ENCODE measurements around the gene TST.

TST gene

GRCh38 chr22:37051391-37052385 lies 32.4 kb upstream of the TST start, which contains the start of gene KCTD17:
Gene KCTD17 (plus strand): TSS chr22:37051742. CDS start chr22:37051761, 19 bp downstream.
- Histone ChIP-seq H3K9ac (ENCODE audit: low read length) (peak within 1 kb of the TSS; percentile 73), H3K36me3 (ENCODE audit: control insufficient read depth, low read depth, low read length) (no peaks in the 10 kb centered on the region), H3K9me3 (ENCODE audit: control insufficient read depth, low read depth, low read length) (no peaks in the 10 kb centered on the region), H3K4me1 (ENCODE audit: control insufficient read depth, low read depth, low read length) (no peaks in the 10 kb centered on the region), H3K27me3 (ENCODE audit: control insufficient read depth, insufficient read depth, low read length) (peaks cover 5% of the 10 kb centered on the region), H3K4me3 (ENCODE audit: low read length) (peak within 1 kb of the TSS; percentile 77), H3K27ac (ENCODE audit: low read length) (no peak within 1 kb of the TSS)

- no peaks in the 10 kb centered on the region for H3K4me1 ChIP-seq (ENCODE audit: control insufficient read depth, low read depth, low read length)
- H3K36me3 ChIP-seq (ENCODE audit: control insufficient read depth, low read depth, low read length), result no peaks in the 10 kb centered on the region
- no peak overlapping the region for H3K4me3 ChIP-seq (ENCODE audit: low read length)
- no peak overlapping the region for H3K9ac ChIP-seq (ENCODE audit: low read length)
- H3K27ac ChIP-seq (ENCODE audit: low read length), result no peak overlapping the region
- H3K9me3 ChIP-seq (ENCODE audit: control insufficient read depth, low read depth, low read length), result no peaks in the 10 kb centered on the region
- H3K27me3 ChIP-seq (ENCODE audit: control insufficient read depth, insufficient read depth, low read length), result peaks cover 5% of the 10 kb centered on the region
These were observed 31.7 kb upstream of the TST start for GRCh38 chr22:37050913-37051312.

DNA sequence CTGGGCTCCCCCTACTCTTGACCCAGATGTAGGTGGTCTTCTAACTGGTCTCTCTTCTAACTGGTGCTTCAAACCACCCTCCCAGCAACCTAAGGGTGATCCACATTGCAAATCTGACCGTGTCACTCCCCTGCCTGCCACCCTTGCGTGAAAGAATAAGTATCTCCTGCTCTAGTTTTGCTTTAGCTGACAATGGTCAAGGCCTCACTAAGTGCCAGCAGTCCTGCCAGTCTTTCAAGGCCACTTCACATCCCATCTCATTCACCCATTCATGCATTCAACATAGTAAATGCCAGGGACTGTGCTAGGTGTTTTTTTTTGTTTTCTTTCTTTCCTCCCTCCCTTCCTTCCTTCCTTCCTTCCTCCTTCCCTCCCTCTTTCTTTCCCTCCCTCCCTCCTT lies 30.0 kb upstream of the TST start:
- Histone ChIP-seq H3K36me3 (ENCODE audit: control insufficient read depth, low read depth, low read length) (no peaks in the 10 kb centered on the region), H3K27ac (ENCODE audit: low read length) (no peak overlapping the region), H3K4me3 (ENCODE audit: low read length) (no peak overlapping the region), H3K4me1 (ENCODE audit: control insufficient read depth, low read depth, low read length) (no peaks in the 10 kb centered on the region), H3K9ac (ENCODE audit: low read length) (no peak overlapping the region), H3K27me3 (ENCODE audit: control insufficient read depth, insufficient read depth, low read length) (peaks cover 5% of the 10 kb centered on the region), H3K9me3 (ENCODE audit: control insufficient read depth, low read depth, low read length) (no peaks in the 10 kb centered on the region)

DNA sequence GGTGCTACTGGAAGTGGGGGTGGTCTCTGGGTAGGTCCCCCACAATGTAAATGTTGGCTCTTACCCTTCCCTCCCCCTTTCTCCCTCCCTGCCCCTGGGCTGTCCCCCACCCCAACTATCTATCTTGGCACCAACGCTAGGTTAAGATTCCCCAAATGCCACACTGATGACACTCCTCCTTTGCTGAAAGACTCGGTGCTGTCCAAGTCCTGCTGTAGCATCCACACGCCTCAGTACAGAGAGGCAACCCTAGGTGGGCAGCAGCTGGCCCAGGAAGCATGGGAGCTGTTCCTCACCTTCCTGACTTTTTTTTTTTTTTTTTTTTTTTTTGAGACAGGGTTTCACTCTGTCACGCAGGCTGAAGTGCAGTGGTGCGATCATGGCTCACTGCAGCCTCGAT lies 28.9 kb upstream of the TST start:
- Histone ChIP-seq H3K36me3 (ENCODE audit: control insufficient read depth, low read depth, low read length) (no peaks in the 10 kb centered on the region), H3K27ac (ENCODE audit: low read length) (no peak overlapping the region), H3K4me1 (ENCODE audit: control insufficient read depth, low read depth, low read length) (no peaks in the 10 kb centered on the region), H3K9me3 (ENCODE audit: control insufficient read depth, low read depth, low read length) (no peaks in the 10 kb centered on the region), H3K9ac (ENCODE audit: low read length) (no peak overlapping the region), H3K27me3 (ENCODE audit: control insufficient read depth, insufficient read depth, low read length) (peaks cover 5% of the 10 kb centered on the region), H3K4me3 (ENCODE audit: low read length) (no peak overlapping the region)

- H3K4me3 ChIP-seq (ENCODE audit: low read length), result no peak overlapping the region
- H3K27me3 ChIP-seq (ENCODE audit: control insufficient read depth, insufficient read depth, low read length), result peaks cover 5% of the 10 kb centered on the region
- no peaks in the 10 kb centered on the region for H3K36me3 ChIP-seq (ENCODE audit: control insufficient read depth, low read depth, low read length)
- no peaks in the 10 kb centered on the region for H3K4me1 ChIP-seq (ENCODE audit: control insufficient read depth, low read depth, low read length)
- H3K9ac ChIP-seq (ENCODE audit: low read length), result no peak overlapping the region
- H3K9me3 ChIP-seq (ENCODE audit: control insufficient read depth, low read depth, low read length), result no peaks in the 10 kb centered on the region
- H3K27ac ChIP-seq (ENCODE audit: low read length), result no peak overlapping the region
These were observed 27.8 kb upstream of the TST start for GRCh38 chr22:37047006-37047405.

- H3K4me3 ChIP-seq (ENCODE audit: low read length), result no peak overlapping the region
- H3K36me3 ChIP-seq (ENCODE audit: control insufficient read depth, low read depth, low read length), result no peaks in the 10 kb centered on the region
- H3K27ac ChIP-seq (ENCODE audit: low read length), result no peak overlapping the region
- H3K4me1 ChIP-seq (ENCODE audit: control insufficient read depth, low read depth, low read length), result no peaks in the 10 kb centered on the region
- peaks cover 5% of the 10 kb centered on the region for H3K27me3 ChIP-seq (ENCODE audit: control insufficient read depth, insufficient read depth, low read length)
- no peaks in the 10 kb centered on the region for H3K9me3 ChIP-seq (ENCODE audit: control insufficient read depth, low read depth, low read length)
- H3K9ac ChIP-seq (ENCODE audit: low read length), result no peak overlapping the region
These were observed 27.3 kb upstream of the TST start for GRCh38 chr22:37046589-37046988.

- Histone ChIP-seq H3K9me3 (ENCODE audit: control insufficient read depth, low read depth, low read length) (no peaks in the 10 kb centered on the region), H3K36me3 (ENCODE audit: control insufficient read depth, low read depth, low read length) (no peaks in the 10 kb centered on the region), H3K27me3 (ENCODE audit: control insufficient read depth, insufficient read depth, low read length) (peaks cover 5% of the 10 kb centered on the region), H3K4me1 (ENCODE audit: control insufficient read depth, low read depth, low read length) (no peaks in the 10 kb centered on the region), H3K27ac (ENCODE audit: low read length) (no peak overlapping the region), H3K9ac (ENCODE audit: low read length) (no peak overlapping the region), H3K4me3 (ENCODE audit: low read length) (no peak overlapping the region)
These were observed 26.7 kb upstream of the TST start for GRCh38 chr22:37045958-37046357.

- H3K27ac ChIP-seq (ENCODE audit: low read length), result no peak overlapping the region
- H3K9ac ChIP-seq (ENCODE audit: low read length), result no peak overlapping the region
- no peaks in the 10 kb centered on the region for H3K36me3 ChIP-seq (ENCODE audit: control insufficient read depth, low read depth, low read length)
- no peaks in the 10 kb centered on the region for H3K4me1 ChIP-seq (ENCODE audit: control insufficient read depth, low read depth, low read length)
- H3K27me3 ChIP-seq (ENCODE audit: control insufficient read depth, insufficient read depth, low read length), result no peaks in the 10 kb centered on the region
- H3K4me3 ChIP-seq (ENCODE audit: low read length), result no peak overlapping the region
- no peaks in the 10 kb centered on the region for H3K9me3 ChIP-seq (ENCODE audit: control insufficient read depth, low read depth, low read length)
These were observed 25.7 kb upstream of the TST start for GRCh38 chr22:37044634-37045625.

DNA sequence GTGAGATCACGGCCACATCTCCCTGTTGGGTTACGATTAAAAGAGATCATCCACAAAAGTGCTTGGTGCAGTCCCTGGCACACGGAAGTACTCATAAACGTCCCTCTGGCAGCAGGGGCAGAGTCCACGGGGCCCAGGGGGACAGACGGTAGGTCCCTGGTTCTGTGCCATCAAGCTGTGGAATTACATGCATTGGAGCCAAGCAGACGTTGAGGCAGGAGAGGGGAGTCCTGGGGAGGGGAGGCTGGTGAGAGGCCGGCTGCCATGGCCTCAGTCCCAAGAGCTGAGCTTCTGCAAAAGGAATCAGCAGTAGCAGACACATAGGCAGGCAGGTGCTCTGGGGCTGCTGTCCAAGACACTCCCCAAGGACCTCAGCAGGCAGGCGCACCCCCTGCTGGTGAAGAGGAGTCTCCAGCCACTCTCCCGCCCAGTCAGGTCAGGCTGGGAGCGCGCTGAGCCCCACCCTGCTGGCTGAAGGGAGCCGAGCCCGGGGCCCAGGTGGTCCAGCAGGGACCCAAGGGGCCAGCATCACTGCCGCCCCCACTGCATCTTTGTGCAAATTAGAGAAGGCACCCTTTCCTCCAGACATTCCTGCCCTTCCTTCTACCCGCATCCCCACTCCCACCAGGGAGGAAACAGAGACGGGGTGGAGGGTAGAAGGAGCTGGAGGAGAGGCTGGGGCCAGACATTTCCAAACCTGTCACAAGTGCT lies 24.7 kb upstream of the TST start:
- Histone ChIP-seq H3K27ac (ENCODE audit: low read length) (no peak overlapping the region), H3K9ac (ENCODE audit: low read length) (no peak overlapping the region), H3K4me1 (ENCODE audit: control insufficient read depth, low read depth, low read length) (no peaks in the 10 kb centered on the region), H3K36me3 (ENCODE audit: control insufficient read depth, low read depth, low read length) (no peaks in the 10 kb centered on the region), H3K9me3 (ENCODE audit: control insufficient read depth, low read depth, low read length) (no peaks in the 10 kb centered on the region), H3K4me3 (ENCODE audit: low read length) (no peak overlapping the region), H3K27me3 (ENCODE audit: control insufficient read depth, insufficient read depth, low read length) (no peaks in the 10 kb centered on the region)

DNA sequence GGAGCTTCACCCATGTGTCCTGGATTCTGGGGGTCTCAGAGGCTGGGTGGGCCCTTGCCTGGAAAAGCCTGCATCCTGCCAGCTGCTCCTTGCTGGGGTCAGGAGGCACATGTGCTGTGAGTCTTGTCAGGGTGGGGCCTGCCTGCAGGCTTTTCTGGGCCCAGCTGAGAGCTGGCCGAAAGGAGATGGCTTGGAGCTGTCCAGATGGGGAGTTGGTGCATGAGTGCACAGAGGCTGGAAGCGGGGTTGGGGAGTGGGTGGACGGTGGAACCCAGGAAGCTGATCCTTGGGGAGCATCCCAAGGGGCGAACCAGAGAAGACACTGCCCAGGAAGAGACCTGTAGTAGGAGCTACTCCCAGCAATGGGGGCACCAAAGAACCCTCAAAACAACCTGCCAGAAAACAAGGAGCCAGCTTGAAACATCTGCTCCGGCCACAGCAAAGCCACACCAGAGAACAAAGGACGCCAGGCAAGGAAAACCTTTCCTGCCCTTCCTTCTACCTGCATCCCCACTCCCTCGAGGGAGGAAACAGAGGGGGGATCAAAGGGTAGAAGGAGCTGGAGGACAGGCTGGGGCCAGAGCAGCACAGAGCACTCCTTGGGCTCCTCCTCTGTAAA lies 24.1 kb upstream of the TST start:
- Histone ChIP-seq H3K27me3 (ENCODE audit: control insufficient read depth, insufficient read depth, low read length) (no peaks in the 10 kb centered on the region), H3K4me1 (ENCODE audit: control insufficient read depth, low read depth, low read length) (no peaks in the 10 kb centered on the region), H3K27ac (ENCODE audit: low read length) (no peak overlapping the region), H3K36me3 (ENCODE audit: control insufficient read depth, low read depth, low read length) (no peaks in the 10 kb centered on the region), H3K9me3 (ENCODE audit: control insufficient read depth, low read depth, low read length) (no peaks in the 10 kb centered on the region), H3K4me3 (ENCODE audit: low read length) (no peak overlapping the region), H3K9ac (ENCODE audit: low read length) (no peak overlapping the region)
